Neural cell (in vitro differentiated cells): Measurements from ENCODE around the gene MCL1. TPM values are rescaled to one million over a fixed set of nuclear protein-coding genes. Genes with fewer than 3 reads are reported as not detected.

ENCODE experiments used
- H2AFZ ChIP-seq: fragments of 200-600, 300-800 bp; sonication (generic), shearing (Covaris generic); 2 replicates; pipeline ENCODE4 v1.6.0; 2014; ENCODE audit warnings: low read depth, mild to moderate bottlenecking, antibody characterized with exemption, low read length, moderate library complexity
- H3F3A ChIP-seq: fragments of 200-600 bp; shearing (Covaris generic); 2 replicates; pipeline ENCODE4 v1.6.1; 2016; ENCODE audit warnings: mild to moderate bottlenecking, moderate library complexity, mixed read lengths, antibody characterized with exemption, low read length; ENCODE audit not compliant: insufficient read depth, poor library complexity, severe bottlenecking
- H3K27ac ChIP-seq: fragments of 200-600, 300-800 bp; sonication (generic), shearing (Covaris generic); 2 replicates; pipeline ENCODE4 v1.5.1; 2014; ENCODE audit warnings: mild to moderate bottlenecking, low read length, moderate library complexity
- H3K27me3 ChIP-seq: fragments of 300-800, 200-600 bp; sonication (generic), shearing (Covaris generic); 2 replicates; pipeline ENCODE4 v1.6.0; 2014; ENCODE audit warnings: mild to moderate bottlenecking, low read depth, low read length, moderate library complexity; ENCODE audit not compliant: insufficient read depth
- H3K36me3 ChIP-seq: fragments of 300-800, 200-600 bp; sonication (generic), shearing (Covaris generic); 2 replicates; pipeline ENCODE4 v1.5.1; 2014; ENCODE audit warnings: mild to moderate bottlenecking, antibody characterized with exemption, low read length, moderate library complexity; ENCODE audit not compliant: insufficient read depth
- H3K4me2 ChIP-seq: fragments of 300-800, 200-600 bp; sonication (generic), shearing (Covaris generic); 2 replicates; pipeline ENCODE4 v1.6.0; 2014; ENCODE audit warnings: mild to moderate bottlenecking, low read length
- H3K4me3 ChIP-seq: fragments of 300-800, 200-600 bp; sonication (generic), shearing (Covaris generic); 2 replicates; pipeline ENCODE4 v1.5.1; 2014; ENCODE audit warnings: mild to moderate bottlenecking, low read length, moderate library complexity
- H3K79me2 ChIP-seq: fragments of 200-600 bp; shearing (Covaris generic); replicated peaks from 2 replicates; pipeline ENCODE4 v1.6.0; 2014; ENCODE audit warnings: mild to moderate bottlenecking, low read length, moderate library complexity; ENCODE audit not compliant: insufficient read depth
- H3K9ac ChIP-seq: fragments of 300-800, 200-600 bp; sonication (generic), shearing (Covaris generic); 2 replicates; pipeline ENCODE4 v1.6.1; 2016; ENCODE audit warnings: mild to moderate bottlenecking, low read length, mixed read lengths
- H3K9me2 ChIP-seq: fragments of 200-600 bp; shearing (Covaris generic); 2 replicates; pipeline ENCODE4 v1.6.1; 2016; ENCODE audit warnings: mild to moderate bottlenecking, low read length, mixed read lengths; ENCODE audit not compliant: insufficient read depth
- H3K9me3 ChIP-seq: fragments of 200-600, 300-800 bp; sonication (generic), shearing (Covaris generic); 2 replicates; pipeline ENCODE4 v1.6.1; 2016; ENCODE audit warnings: mild to moderate bottlenecking, mixed run types, low read length, moderate library complexity, mixed read lengths
- H4K20me1 ChIP-seq: fragments of 200-600 bp; shearing (Covaris generic); 2 replicates; pipeline ENCODE4 v1.6.1; 2016; ENCODE audit warnings: mild to moderate bottlenecking, mixed run types; ENCODE audit not compliant: insufficient read depth
- CTCF ChIP-seq: fragments of 450-650 bp; IDR thresholded peaks from 2 replicates; pipeline ENCODE4 v1.5.1; 2014; ENCODE audit warnings: antibody characterized with exemption, mild to moderate bottlenecking, moderate library complexity; ENCODE audit not compliant: poor library complexity, severe bottlenecking
- EZH2 ChIP-seq: fragments of 200-600, 300-800 bp; shearing (Covaris generic), sonication (generic); IDR thresholded peaks from 2 replicates; pipeline ENCODE4 v1.6.1; 2014; ENCODE audit warnings: antibody characterized with exemption, low read length, borderline replicate concordance, mild to moderate bottlenecking; ENCODE audit not compliant: insufficient read depth, poor library complexity, severe bottlenecking
- MXI1 ChIP-seq: fragments of 450-650 bp; conservative IDR thresholded peaks from 2 replicates; pipeline ENCODE4 v1.6.1; 2014; ENCODE audit warnings: antibody characterized with exemption, mild to moderate bottlenecking; ENCODE audit not compliant: poor library complexity, severe bottlenecking
- POLR2AphosphoS5 ChIP-seq: IDR thresholded peaks from 2 replicates; pipeline ENCODE4 v1.6.1; 2012
- RAD21 ChIP-seq: fragments of 450-650 bp; conservative IDR thresholded peaks from 2 replicates; pipeline ENCODE4 v1.6.1; 2014; ENCODE audit warnings: antibody characterized with exemption, mild to moderate bottlenecking, moderate library complexity
- REST ChIP-seq: IDR thresholded peaks from 2 replicates; pipeline ENCODE4 v1.6.1; 2012; ENCODE audit warnings: borderline replicate concordance
- SMC3 ChIP-seq: fragments of 450-650 bp; conservative IDR thresholded peaks from 2 replicates; pipeline ENCODE4 v1.6.1; 2014; ENCODE audit warnings: antibody characterized with exemption, mild to moderate bottlenecking, moderate library complexity; ENCODE audit not compliant: poor library complexity
- TAF1 ChIP-seq: IDR thresholded peaks from 2 replicates; pipeline ENCODE4 v1.6.1; 2012; ENCODE audit warnings: low read depth
- polyA plus RNA-seq: library from polyadenylated mRNA; depleted of rRNA; stranded (reverse); fragments of >200 nt; gene quantifications from 2 replicates; pipeline ENCODE4 v1.2.3, GENCODE V29; 2014

The MCL1 gene
- polyA plus RNA-seq, 1 donor from 2014 or later = 171 TPM

- no peaks in the 10 kb centered on the region for H3K9me2 ChIP-seq
Measured at GRCh38 chr1:150560576-150561253, 18.7 kb downstream of the MCL1 start.

GRCh38 chr1:150560011-150560438 lies 19.4 kb downstream of the MCL1 start:
- peaks cover 8% of the 10 kb centered on the region for H3K79me2 ChIP-seq
- no peak overlapping the region for H3K27ac ChIP-seq
- no peaks in the 10 kb centered on the region for H3K9me2 ChIP-seq
- H2AFZ ChIP-seq = no peak overlapping the region
- H3K9ac ChIP-seq = no peak overlapping the region
- no peak overlapping the region for H3K4me2 ChIP-seq
- H3F3A ChIP-seq = peaks cover 4% of the 10 kb centered on the region
- no peaks in the 10 kb centered on the region for H3K27me3 ChIP-seq
- no peaks in the 10 kb centered on the region for H4K20me1 ChIP-seq
- no peak overlapping the region for H3K4me3 ChIP-seq
- no peaks in the 10 kb centered on the region for H3K36me3 ChIP-seq
- TF ChIP-seq POLR2AphosphoS5 (no peak), SMC3 (peak; percentile 32), REST (no peak), CTCF (peak; percentile 67), MXI1 (no peak)
- H3K9me3 ChIP-seq = no peaks in the 10 kb centered on the region

More at GRCh38 chr1:150560576-150561253, 18.7 kb downstream of the MCL1 start:
- peak overlapping the region; percentile 76 for H3K4me2 ChIP-seq
- peak overlapping the region; percentile 91 for H2AFZ ChIP-seq
- peak overlapping the region; percentile 77 for H3K9ac ChIP-seq
- TF ChIP-seq EZH2 (no peak), SMC3 (peak; percentile 71), MXI1 (no peak), CTCF (peak; percentile 87), TAF1 (no peak), RAD21 (peak; percentile 78)
- H3K27ac ChIP-seq = peak overlapping the region; percentile 78
- H4K20me1 ChIP-seq = no peaks in the 10 kb centered on the region
- H3K79me2 ChIP-seq = peaks cover 8% of the 10 kb centered on the region
- no peaks in the 10 kb centered on the region for H3K27me3 ChIP-seq
- no peaks in the 10 kb centered on the region for H3K36me3 ChIP-seq
- no peaks in the 10 kb centered on the region for H3K9me3 ChIP-seq
- H3F3A ChIP-seq = peaks cover 4% of the 10 kb centered on the region
- peak overlapping the region; percentile 64 for H3K4me3 ChIP-seq
